Aorta (tissue), 5 donors: ENCODE measurements around the gene LRRC8B. TPM values are rescaled to one million over a fixed set of nuclear protein-coding genes. Genes with fewer than 3 reads are reported as not detected.

Experiments used
- ATAC-seq: fragments of 200-7000 bp; cut with Tn5 transposase; one replicate; pipeline ENCODE4 v1.9.1; 2022; ENCODE audit warnings: moderate library complexity; ENCODE audit not compliant: low FRiP score
- DNase-seq, 2 donors: peaks; one replicate each; pipeline ENCODE4 v3.0.0-alpha.2; 2020
- H3K27ac ChIP-seq, 2 donors: one replicate each; pipeline ENCODE4 v1.5.1; 2013; ENCODE audit warnings: low read length in 2 of 2, mild to moderate bottlenecking in 2 of 2, moderate library complexity in 2 of 2, control low read depth in 1 of 2, inconsistent platforms in 1 of 2, low read depth in 1 of 2
- H3K27me3 ChIP-seq, 2 donors: one replicate each; pipeline ENCODE4 v1.6.1; 2013; ENCODE audit warnings: control low read depth in 1 of 2, low read length in 1 of 2, mild to moderate bottlenecking in 1 of 2, moderate library complexity in 1 of 2; ENCODE audit not compliant: insufficient read depth in 2 of 2, control insufficient read depth in 1 of 2
- H3K36me3 ChIP-seq, 2 donors: one replicate each; pipeline ENCODE4 v1.6.1; 2013; ENCODE audit warnings: control low read depth in 1 of 2, low read length in 1 of 2, mild to moderate bottlenecking in 1 of 2; ENCODE audit not compliant: insufficient read depth in 2 of 2, control insufficient read depth in 1 of 2
- H3K4me1 ChIP-seq, 2 donors: one replicate each; pipeline ENCODE4 v1.6.1; 2013; ENCODE audit warnings: low read length in 2 of 2, control low read depth in 1 of 2, mild to moderate bottlenecking in 1 of 2, moderate library complexity in 1 of 2; ENCODE audit not compliant: insufficient read depth in 2 of 2, control insufficient read depth in 1 of 2
- H3K4me3 ChIP-seq, 2 donors: one replicate each; pipeline ENCODE4 v1.5.1; 2013; ENCODE audit warnings: low read length in 2 of 2, control low read depth in 1 of 2, mild to moderate bottlenecking in 1 of 2
- H3K9me3 ChIP-seq: one replicate; pipeline ENCODE4 v1.6.1; 2013; ENCODE audit warnings: mild to moderate bottlenecking, low read length; ENCODE audit not compliant: control insufficient read depth
- WGBS, 2 donors: extraction: QIAGEN DNeasy Blood & Tissue Kit; methylation state at CpG; one replicate each; pipeline ENCODE4 v1.1.7; 2013; 5-methylcytosine and 5-hydroxymethylcytosine counted together
- intact Hi-C, 2 donors: fragments of 100-400 bp; cut with DNase I; formaldehyde crosslinking; loops; one replicate each; pipeline versions ENCODE4 v1.14.2 to v1.15.0; 2022
- polyA plus RNA-seq, 2 donors: library from polyadenylated mRNA; stranded (reverse); fragments of 200-250 nt; gene quantifications; one replicate each; pipeline ENCODE4 v1.2.3, GENCODE V29; 2013
- total RNA-seq, 2 donors: library from RNA; stranded (reverse); fragmentation: NEBNext Ultra II Directional; extraction: Animal tissue kit (Norgen Biotek cat#: 25700); gene quantifications; one replicate each; pipeline ENCODE4 v1.2.1, GENCODE V29; 2021
- donor health status: healthy with polysubstance abuse.
- donor health status: Bipolar disorder and iron deficiency.
- donor health status: DM: no; HTN: no; CAD: no.
- donor health status: DM: no; HTN: no; CAD: no.
- donor health status: DM: yes; HTN: yes; CAD: no.

Gene LRRC8B
- total and polyA plus RNA-seq, 4 donors = 0.72 to 5.9 (median 2.6) TPM

GRCh38 chr1:89578946-89579684, 54.5 kb downstream of the LRRC8B start:
- DNase-seq (no peak), ATAC-seq (no peak)
- 79 to 86% methylated on average over 2 of the region's 2 CpGs for whole genome bisulfite sequencing, 2 donors
- Histone ChIP-seq H3K9me3 (peaks cover 1% of the 10 kb centered on the region), H3K4me3 (no peak overlapping the region), H3K36me3 (peaks cover 0 to 3% of the 10 kb centered on the region in 2 donors), H3K27ac (no peak overlapping the region), H3K27me3 (no peaks in the 10 kb centered on the region), H3K4me1 (no peaks in the 10 kb centered on the region)
- intact Hi-C loops = no loop called here

GRCh38 chr1:89580036-89580435, 55.4 kb downstream of the LRRC8B start:
- intact Hi-C loops = no loop called here
- Histone ChIP-seq H3K4me3 (no peak overlapping the region), H3K4me1 (no peaks in the 10 kb centered on the region), H3K36me3 (peaks cover 0 to 3% of the 10 kb centered on the region in 2 donors), H3K27ac (no peak overlapping the region), H3K27me3 (no peaks in the 10 kb centered on the region), H3K9me3 (peaks cover 1% of the 10 kb centered on the region)
- no peak for ATAC-seq
- DNase-seq = no peak
- 93 to 94% methylated on average over 7 of the region's 7 CpGs for WGBS, 2 donors

GRCh38 chr1:89581859-89582258, 57.2 kb downstream of the LRRC8B start:
- no peaks in the 10 kb centered on the region for H3K4me1 ChIP-seq
- no peak for DNase-seq
- 94 to 100% methylated on average over 1 of the region's 1 CpG for WGBS, 2 donors
- intact Hi-C loops = no loop called here
- no peak for ATAC-seq
- H3K4me3 ChIP-seq = no peak overlapping the region
- H3K27me3 ChIP-seq = no peaks in the 10 kb centered on the region
- H3K9me3 ChIP-seq = peaks cover 1% of the 10 kb centered on the region
- peaks cover 0 to 3% of the 10 kb centered on the region in 2 donors for H3K36me3 ChIP-seq
- H3K27ac ChIP-seq = no peak overlapping the region

GRCh38 chr1:89582571-89582970, 57.9 kb downstream of the LRRC8B start:
- no peak overlapping the region for H3K4me3 ChIP-seq
- no peak overlapping the region for H3K27ac ChIP-seq
- no peaks in the 10 kb centered on the region for H3K4me1 ChIP-seq
- peaks cover 1% of the 10 kb centered on the region for H3K9me3 ChIP-seq
- WGBS, 2 donors = 90 to 91% methylated on average over 9 of the region's 9 CpGs
- intact Hi-C loops = no loop called here
- no peaks in the 10 kb centered on the region for H3K27me3 ChIP-seq
- DNase-seq = no peak
- peaks cover 0 to 3% of the 10 kb centered on the region in 2 donors for H3K36me3 ChIP-seq
- no peak for ATAC-seq

- Histone ChIP-seq H3K9me3 (peaks cover 1% of the 10 kb centered on the region), H3K4me3 (no peak overlapping the region), H3K4me1 (no peaks in the 10 kb centered on the region), H3K36me3 (peaks cover 0 to 3% of the 10 kb centered on the region in 2 donors), H3K27ac (no peak overlapping the region), H3K27me3 (no peaks in the 10 kb centered on the region)
- 91 to 95% methylated on average over 2 of the region's 2 CpGs for WGBS, 2 donors
- no peak for DNase-seq
- ATAC-seq = no peak
- intact Hi-C loops = no loop called here
Measured at GRCh38 chr1:89584211-89584610, 59.6 kb downstream of the LRRC8B start.

- Histone ChIP-seq H3K9me3 (peaks cover 1% of the 10 kb centered on the region), H3K36me3 (peaks cover 0 to 3% of the 10 kb centered on the region in 2 donors), H3K4me1 (no peaks in the 10 kb centered on the region), H3K27me3 (no peaks in the 10 kb centered on the region), H3K4me3 (no peak overlapping the region), H3K27ac (no peak overlapping the region)
- no peak for ATAC-seq
- 67 to 77% methylated on average over 3 of the region's 3 CpGs for WGBS, 2 donors
- intact Hi-C loops = loop anchor here in 1 of 2 donors (5.0 kb wide), 1 partner anchor 97 kb away; no protein-coding TSS in a partner anchor
- no peak for DNase-seq
Measured at GRCh38 chr1:89584781-89585180, 60.2 kb downstream of the LRRC8B start.

GRCh38 chr1:89587729-89588161, 63.1 kb downstream of the LRRC8B start:
- 87 to 89% methylated on average over 4 of the region's 4 CpGs for WGBS, 2 donors
- H3K4me1 ChIP-seq = no peaks in the 10 kb centered on the region
- DNase-seq (no peak), ATAC-seq (no peak)
- H3K36me3 ChIP-seq = peaks cover 0 to 3% of the 10 kb centered on the region in 2 donors
- no peak overlapping the region for H3K27ac ChIP-seq
- H3K27me3 ChIP-seq = no peaks in the 10 kb centered on the region
- intact Hi-C loops = loop anchor here in 1 of 2 donors (5.0 kb wide), 1 partner anchor 100 kb away; no protein-coding TSS in a partner anchor
- H3K9me3 ChIP-seq = peaks cover under 1% of the 10 kb centered on the region
- no peak overlapping the region for H3K4me3 ChIP-seq

- Histone ChIP-seq H3K27ac (no peak overlapping the region), H3K4me3 (no peak overlapping the region), H3K27me3 (no peaks in the 10 kb centered on the region), H3K4me1 (no peaks in the 10 kb centered on the region), H3K9me3 (no peaks in the 10 kb centered on the region), H3K36me3 (no peaks in the 10 kb centered on the region)
- ATAC-seq (no peak), DNase-seq (no peak)
- intact Hi-C loops = loop anchor here in 1 of 2 donors (5.0 kb wide), 1 partner anchor 101 kb away; no protein-coding TSS in a partner anchor
- 96 to 99% methylated on average over 1 of the region's 1 CpG for WGBS, 2 donors
Measured at GRCh38 chr1:89588480-89588879, 63.9 kb downstream of the LRRC8B start.

GRCh38 chr1:89589515-89589914, 64.9 kb downstream of the LRRC8B start:
- no peaks in the 10 kb centered on the region for H3K36me3 ChIP-seq
- H3K27ac ChIP-seq = no peak overlapping the region
- no peaks in the 10 kb centered on the region for H3K9me3 ChIP-seq
- H3K4me1 ChIP-seq = no peaks in the 10 kb centered on the region
- intact Hi-C loops = loop anchor here in 1 of 2 donors (5.0 kb wide), 1 partner anchor 102 kb away; no protein-coding TSS in a partner anchor
- ATAC-seq (no peak), DNase-seq (no peak)
- 79 to 91% methylated on average over 1 of the region's 1 CpG for WGBS, 2 donors
- no peaks in the 10 kb centered on the region for H3K27me3 ChIP-seq
- no peak overlapping the region for H3K4me3 ChIP-seq
